IMR-90 (cell line): ENCODE data around the gene UBL7. TPM values are rescaled to one million over a fixed set of nuclear protein-coding genes. Genes with fewer than 3 reads are reported as not detected.

Source experiments
- ATAC-seq: fragments of 200-7000 bp; cut with Tn5 transposase; 2 replicates; pipeline ENCODE4 v1.9.1; 2020; ENCODE audit warnings: low read depth, mild to moderate bottlenecking, moderate library complexity
- BruUV-seq: library from RNA; stranded (reverse); fragments of 400-500 nt; replicated peaks from 2 replicates; lab custom pipeline; 2021; lab: Mats Ljungman, UMichigan
- CTCF ChIA-PET: fragments of 300-600 bp; formaldehyde crosslinking; extraction: SDS; loops from one replicate; lab custom pipeline; 2021; ENCODE audit warnings: antibody characterized with exemption; lab: Yijun Ruan, JAX
- POLR2A ChIA-PET: fragments of 300-600 bp; sonication (Branson Sonifier 250); formaldehyde crosslinking; loops from one replicate; lab custom pipeline; 2022; ENCODE audit warnings: antibody characterized with exemption; ENCODE audit not compliant: unreplicated experiment; lab: Charles Lee
- DNase-seq: peaks from one replicate; pipeline ENCODE4 v3.0.0; 2013
- H2AFZ ChIP-seq: replicated peaks from 2 replicates; pipeline ENCODE3; 2013; ENCODE audit warnings: low read length, mild to moderate bottlenecking; ENCODE audit not compliant: poor library complexity
- H2AK5ac ChIP-seq: 2 replicates; pipeline ENCODE4 v1.6.1; 2013; ENCODE audit warnings: low read depth, low read length, inconsistent platforms
- H2AK9ac ChIP-seq: replicated peaks from 2 replicates; pipeline ENCODE3; 2013; ENCODE audit warnings: mild to moderate bottlenecking, low read depth, low read length, moderate library complexity; ENCODE audit not compliant: poor library complexity
- H2BK120ac ChIP-seq: 2 replicates; pipeline ENCODE4 v1.6.1; 2013; ENCODE audit warnings: low read depth, low read length, inconsistent platforms
- H2BK15ac ChIP-seq: 3 replicates; pipeline ENCODE4 v1.6.1; 2013; ENCODE audit warnings: low read depth, low read length, inconsistent platforms
- H2BK20ac ChIP-seq: 2 replicates; pipeline ENCODE4 v1.6.1; 2013; ENCODE audit warnings: low read depth, mild to moderate bottlenecking, inconsistent platforms, low read length, moderate library complexity
- H2BK5ac ChIP-seq: 2 replicates; pipeline ENCODE4 v1.6.1; 2013; ENCODE audit warnings: mild to moderate bottlenecking, low read depth, low read length, inconsistent platforms; ENCODE audit not compliant: poor library complexity, severe bottlenecking
- H3K14ac ChIP-seq: replicated peaks from 2 replicates; pipeline ENCODE4 v1.6.1; 2013; ENCODE audit warnings: low read depth, low read length, inconsistent platforms
- H3K18ac ChIP-seq: 2 replicates; pipeline ENCODE4 v1.6.1; 2013; ENCODE audit warnings: low read depth, low read length, control low read depth
- H3K23ac ChIP-seq: 2 replicates; pipeline ENCODE4 v1.6.1; 2013; ENCODE audit warnings: low read depth, low read length, inconsistent platforms
- H3K27ac ChIP-seq: 2 replicates; pipeline ENCODE4 v1.5.1; 2013; ENCODE audit warnings: mild to moderate bottlenecking, control low read depth, low read length; ENCODE audit not compliant: insufficient read depth
- H3K27me3 ChIP-seq: 2 replicates; pipeline ENCODE4 v1.6.1; 2013; ENCODE audit warnings: low read length; ENCODE audit not compliant: control insufficient read depth, insufficient read depth
- H3K36me3 ChIP-seq: 2 replicates; pipeline ENCODE4 v1.6.1; 2013; ENCODE audit warnings: low read length, mixed read lengths; ENCODE audit not compliant: control insufficient read depth, insufficient read depth
- H3K4ac ChIP-seq: 2 replicates; pipeline ENCODE4 v1.6.1; 2013; ENCODE audit warnings: low read depth, low read length, inconsistent platforms
- H3K4me1 ChIP-seq: 2 replicates; pipeline ENCODE4 v1.6.1; 2013; ENCODE audit warnings: low read length, mixed read lengths; ENCODE audit not compliant: control insufficient read depth, insufficient read depth
- H3K4me2 ChIP-seq: 2 replicates; pipeline ENCODE4 v1.6.1; 2013; ENCODE audit warnings: low read depth, mild to moderate bottlenecking, control low read depth, low read length, moderate library complexity
- H3K4me3 ChIP-seq: 2 replicates; pipeline ENCODE4 v1.5.1; 2013; ENCODE audit warnings: low read depth, mild to moderate bottlenecking, control low read depth, low read length, moderate library complexity; ENCODE audit not compliant: insufficient read depth
- H3K56ac ChIP-seq: 2 replicates; pipeline ENCODE4 v1.6.1; 2013; ENCODE audit warnings: low read length, inconsistent platforms; ENCODE audit not compliant: insufficient read depth; ENCODE audit errors: extremely low read depth
- H3K79me1 ChIP-seq, 2 experiments: 2 replicates each; pipeline ENCODE4 v1.6.1; 2013; ENCODE audit warnings: low read length in 2 of 2, inconsistent platforms in 1 of 2, low read depth in 1 of 2
- H3K9ac ChIP-seq: 2 replicates; pipeline ENCODE4 v1.6.1; 2013; ENCODE audit warnings: low read depth, low read length, control low read depth
- H3K9me1 ChIP-seq: 2 replicates; pipeline ENCODE4 v1.6.1; 2013; ENCODE audit warnings: low read length, inconsistent platforms; ENCODE audit not compliant: insufficient read depth
- H3K9me3 ChIP-seq: 2 replicates; pipeline ENCODE4 v1.6.1; 2013; ENCODE audit warnings: low read length; ENCODE audit not compliant: control insufficient read depth, insufficient read depth
- H4K20me1 ChIP-seq: 2 replicates; pipeline ENCODE4 v1.6.1; 2013; ENCODE audit warnings: low read length, inconsistent platforms; ENCODE audit not compliant: insufficient read depth
- H4K5ac ChIP-seq: 2 replicates; pipeline ENCODE4 v1.6.1; 2013; ENCODE audit warnings: mild to moderate bottlenecking, low read depth, low read length, control low read depth
- H4K8ac ChIP-seq, 2 experiments: 2 replicates each; pipeline ENCODE4 v1.6.1; 2013; ENCODE audit warnings: low read depth in 2 of 2, low read length in 2 of 2, control low read depth in 1 of 2, inconsistent platforms in 1 of 2
- H4K91ac ChIP-seq: 2 replicates; pipeline ENCODE4 v1.6.1; 2013; ENCODE audit warnings: low read depth, low read length, inconsistent platforms; ENCODE audit not compliant: insufficient read depth
- BHLHE40 ChIP-seq: fragments of 150-350 bp; IDR thresholded peaks from 2 replicates; pipeline ENCODE4 v1.6.1; 2016; ENCODE audit warnings: mild to moderate bottlenecking, low read depth, low read length
- CEBPB ChIP-seq: IDR thresholded peaks from 2 replicates; pipeline ENCODE4 v1.6.1; 2012; ENCODE audit warnings: low read depth, low read length, improper control_type of control experiment
- CHD1 ChIP-seq: IDR thresholded peaks from 2 replicates; pipeline ENCODE4 v1.6.1; 2012; ENCODE audit warnings: low read depth, low read length, improper control_type of control experiment
- ELK1 ChIP-seq: fragments of 150-350 bp; IDR thresholded peaks from 2 replicates; pipeline ENCODE4 v1.6.1; 2016; ENCODE audit warnings: low read depth, mild to moderate bottlenecking, low read length, moderate library complexity, borderline replicate concordance
- FOS ChIP-seq: fragments of 150-350 bp; IDR thresholded peaks from 2 replicates; pipeline ENCODE4 v1.6.1; 2016; ENCODE audit warnings: low read depth, low read length
- MAFK ChIP-seq: IDR thresholded peaks from 2 replicates; pipeline ENCODE4 v1.6.1; 2012; ENCODE audit warnings: low read depth, low read length, improper control_type of control experiment
- MAZ ChIP-seq: IDR thresholded peaks from 2 replicates; pipeline ENCODE4 v1.6.1; 2012; ENCODE audit warnings: low read depth, mild to moderate bottlenecking, low read length, improper control_type of control experiment, moderate library complexity, borderline replicate concordance
- MXI1 ChIP-seq: IDR thresholded peaks from 2 replicates; pipeline ENCODE4 v1.6.1; 2012; ENCODE audit warnings: low read depth, mild to moderate bottlenecking, low read length, moderate library complexity, borderline replicate concordance
- POLR2A ChIP-seq: IDR thresholded peaks from 2 replicates; pipeline ENCODE4 v1.6.1; 2012; ENCODE audit warnings: mild to moderate bottlenecking, low read depth, low read length
- RAD21 ChIP-seq: IDR thresholded peaks from 2 replicates; pipeline ENCODE4 v1.6.1; 2012; ENCODE audit warnings: low read length, improper control_type of control experiment
- RCOR1 ChIP-seq: IDR thresholded peaks from 2 replicates; pipeline ENCODE4 v1.6.1; 2012; ENCODE audit warnings: mild to moderate bottlenecking, low read length, improper control_type of control experiment; ENCODE audit not compliant: insufficient replicate concordance
- RFX5 ChIP-seq: IDR thresholded peaks from 2 replicates; pipeline ENCODE4 v1.8.0; 2012; ENCODE audit warnings: low read depth, mild to moderate bottlenecking, low read length, moderate library complexity
- SMC3 ChIP-seq: fragments of 150-350 bp; IDR thresholded peaks from 2 replicates; pipeline ENCODE4 v1.6.1; 2016; ENCODE audit warnings: low read depth, mild to moderate bottlenecking, antibody characterized with exemption, low read length, moderate library complexity
- USF2 ChIP-seq: fragments of 150-350 bp; IDR thresholded peaks from 2 replicates; pipeline ENCODE4 v1.6.1; 2017; ENCODE audit warnings: mild to moderate bottlenecking, antibody characterized with exemption, low read length, low read depth
- WGBS, 2 experiments: methylation state at CpG; one replicate each; pipeline versions ENCODE4 v1.1.5 to v1.1.7; 2013; ENCODE audit warnings: missing lambda C conversion rate in 2 of 2; ENCODE audit not compliant: insufficient read length in 1 of 2; ENCODE audit errors: extremely low coverage in 2 of 2; 5-methylcytosine and 5-hydroxymethylcytosine counted together
- dilution Hi-C: fragments of 300-500 bp; cut with HindIII; formaldehyde crosslinking; loops from one replicate; pipeline ENCODE4 v1.14.3; 2018; ENCODE audit warnings: low sequenced_read_pairs; ENCODE audit not compliant: unreplicated experiment
- in situ Hi-C: fragments of 300-500 bp; cut with MboI; formaldehyde crosslinking; loops from 3 replicates; pipeline ENCODE4 v1.14.3; 2019; ENCODE audit warnings: low sequenced_read_pairs, inconsistent platforms, mixed read lengths
- intact Hi-C: fragments of 100-400 bp; cut with micrococcal nuclease; formaldehyde crosslinking; loops from 2 replicates; pipeline ENCODE4 v1.10.0; 2022
- polyA plus RNA-seq, 3 experiments: library from polyadenylated mRNA; depleted of rRNA; stranded (reverse); fragments of >200 nt; gene quantifications; 2 replicates each; pipeline ENCODE4 v1.2.3, GENCODE V29; 2012; ENCODE audit warnings: low replicate concordance in 1 of 3
- total RNA-seq: library from RNA; depleted of rRNA; stranded (reverse); fragments of >200 nt; gene quantifications from 2 replicates; pipeline ENCODE4 v1.2.3, GENCODE V29; 2012
- TF ChIP-seq, protein P1 (sequence below): conservative IDR thresholded peaks from 2 replicates; pipeline ENCODE4 v1.5.1; 2012; ENCODE audit warnings: mild to moderate bottlenecking, low read depth, low read length, improper control_type of control experiment

The UBL7 gene
- total and polyA plus RNA-seq, 2 of the 4 experiments (the other 2 are of a cell fraction): 68.1 to 78.4 TPM

- Histone ChIP-seq H3K4ac (no peak overlapping the region), H3K36me3 (peaks cover 10% of the 10 kb centered on the region), H2AFZ (peak overlapping the region; percentile 48), H4K91ac (no peak overlapping the region), H3K27me3 (no peaks in the 10 kb centered on the region), H3K9ac (no peak overlapping the region), H2BK120ac (no peak overlapping the region), H3K9me1 (peaks cover 12% of the 10 kb centered on the region), H3K14ac (no peak overlapping the region), H2AK5ac (no peak overlapping the region), H3K4me3 (no peak overlapping the region), H4K20me1 (no peaks in the 10 kb centered on the region), H3K56ac (no peak overlapping the region), H2BK5ac (no peak overlapping the region), H3K18ac (no peak overlapping the region), H2BK20ac (no peak overlapping the region), H2AK9ac (peak overlapping the region; percentile 14), H3K79me1 (peaks cover 18 to 51% of the 10 kb centered on the region in 2 experiments), H4K5ac (no peak overlapping the region), H3K27ac (no peak overlapping the region), H3K9me3 (no peaks in the 10 kb centered on the region), H2BK15ac (no peak overlapping the region), H4K8ac (no peak overlapping the region), H3K4me1 (peaks cover 5% of the 10 kb centered on the region), H3K23ac (no peak overlapping the region), H3K4me2 (no peak overlapping the region)
- POLR2A ChIA-PET: no interaction called here
- DNase-seq: no peak
- no TSS peak for BruUV-seq
- ATAC-seq: no peak
- in situ Hi-C loops (no loop called here), intact Hi-C loops (no loop called here), dilution Hi-C loops (no loop called here)
- TF ChIP-seq CHD1 (no peak), SMC3 (no peak), CEBPB (no peak), RCOR1 (no peak), RFX5 (no peak), MAFK (no peak), RAD21 (no peak), MXI1 (no peak), BHLHE40 (no peak), USF2 (no peak), POLR2A (no peak), ELK1 (no peak), FOS (no peak), MAZ (no peak)
- TF ChIP-seq, protein P1, sequence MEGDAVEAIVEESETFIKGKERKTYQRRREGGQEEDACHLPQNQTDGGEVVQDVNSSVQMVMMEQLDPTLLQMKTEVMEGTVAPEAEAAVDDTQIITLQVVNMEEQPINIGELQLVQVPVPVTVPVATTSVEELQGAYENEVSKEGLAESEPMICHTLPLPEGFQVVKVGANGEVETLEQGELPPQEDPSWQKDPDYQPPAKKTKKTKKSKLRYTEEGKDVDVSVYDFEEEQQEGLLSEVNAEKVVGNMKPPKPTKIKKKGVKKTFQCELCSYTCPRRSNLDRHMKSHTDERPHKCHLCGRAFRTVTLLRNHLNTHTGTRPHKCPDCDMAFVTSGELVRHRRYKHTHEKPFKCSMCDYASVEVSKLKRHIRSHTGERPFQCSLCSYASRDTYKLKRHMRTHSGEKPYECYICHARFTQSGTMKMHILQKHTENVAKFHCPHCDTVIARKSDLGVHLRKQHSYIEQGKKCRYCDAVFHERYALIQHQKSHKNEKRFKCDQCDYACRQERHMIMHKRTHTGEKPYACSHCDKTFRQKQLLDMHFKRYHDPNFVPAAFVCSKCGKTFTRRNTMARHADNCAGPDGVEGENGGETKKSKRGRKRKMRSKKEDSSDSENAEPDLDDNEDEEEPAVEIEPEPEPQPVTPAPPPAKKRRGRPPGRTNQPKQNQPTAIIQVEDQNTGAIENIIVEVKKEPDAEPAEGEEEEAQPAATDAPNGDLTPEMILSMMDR: no peak
- 85% methylated on average over 2 of the region's 9 CpGs; no CpG with 5 or more reads in 1 of the 2 experiments for WGBS, 2 experiments
- CTCF ChIA-PET: interaction anchor here (0.6 kb wide), 1 partner anchor 19 kb away, joined by 3 read pairs; no protein-coding TSS in a partner anchor
These were observed 47.4 kb downstream of the UBL7 start for GRCh38 chr15:74413350-74414080.
